Effector memory CD8-positive, alpha-beta T cell (primary cell): ENCODE results near the gene DACT3.

ENCODE experiments used
- ATAC-seq: fragments of 150-1000 bp; cut with Tn5 transposase; replicated peaks from 2 replicates; pipeline ENCODE4 v1.10.0; 2021; ENCODE audit warnings: mild to moderate bottlenecking, moderate library complexity
- DNase-seq, 3 experiments: peaks; one replicate each; pipeline ENCODE4 v3.0.0; 2021
- H3K27ac Mint-ChIP-seq, 2 donors: one replicate each; pipeline ENCODE4 v1.8.0; 2022; ENCODE audit warnings: mild to moderate bottlenecking in 2 of 2, mixed read lengths in 2 of 2, moderate library complexity in 2 of 2
- H3K27me3 Mint-ChIP-seq, 2 donors: one replicate each; pipeline ENCODE4 v1.8.0; 2022; ENCODE audit warnings: mixed read lengths in 2 of 2
- H3K36me3 Mint-ChIP-seq: one replicate; pipeline ENCODE4 v1.8.0; 2022; ENCODE audit warnings: mild to moderate bottlenecking, moderate library complexity, mixed read lengths; ENCODE audit not compliant: insufficient read depth
- H3K4me1 Mint-ChIP-seq, 2 donors: one replicate each; pipeline ENCODE4 v1.8.0; 2022; ENCODE audit warnings: low read depth in 2 of 2, mixed read lengths in 2 of 2
- H3K4me3 Mint-ChIP-seq, 2 donors: one replicate each; pipeline ENCODE4 v1.8.0; 2022; ENCODE audit warnings: mild to moderate bottlenecking in 2 of 2, mixed read lengths in 2 of 2, moderate library complexity in 2 of 2
- H3K9me3 Mint-ChIP-seq, 2 donors: one replicate each; pipeline ENCODE4 v1.8.0; 2022; ENCODE audit warnings: mixed read lengths in 2 of 2

The DACT3 gene

DNA sequence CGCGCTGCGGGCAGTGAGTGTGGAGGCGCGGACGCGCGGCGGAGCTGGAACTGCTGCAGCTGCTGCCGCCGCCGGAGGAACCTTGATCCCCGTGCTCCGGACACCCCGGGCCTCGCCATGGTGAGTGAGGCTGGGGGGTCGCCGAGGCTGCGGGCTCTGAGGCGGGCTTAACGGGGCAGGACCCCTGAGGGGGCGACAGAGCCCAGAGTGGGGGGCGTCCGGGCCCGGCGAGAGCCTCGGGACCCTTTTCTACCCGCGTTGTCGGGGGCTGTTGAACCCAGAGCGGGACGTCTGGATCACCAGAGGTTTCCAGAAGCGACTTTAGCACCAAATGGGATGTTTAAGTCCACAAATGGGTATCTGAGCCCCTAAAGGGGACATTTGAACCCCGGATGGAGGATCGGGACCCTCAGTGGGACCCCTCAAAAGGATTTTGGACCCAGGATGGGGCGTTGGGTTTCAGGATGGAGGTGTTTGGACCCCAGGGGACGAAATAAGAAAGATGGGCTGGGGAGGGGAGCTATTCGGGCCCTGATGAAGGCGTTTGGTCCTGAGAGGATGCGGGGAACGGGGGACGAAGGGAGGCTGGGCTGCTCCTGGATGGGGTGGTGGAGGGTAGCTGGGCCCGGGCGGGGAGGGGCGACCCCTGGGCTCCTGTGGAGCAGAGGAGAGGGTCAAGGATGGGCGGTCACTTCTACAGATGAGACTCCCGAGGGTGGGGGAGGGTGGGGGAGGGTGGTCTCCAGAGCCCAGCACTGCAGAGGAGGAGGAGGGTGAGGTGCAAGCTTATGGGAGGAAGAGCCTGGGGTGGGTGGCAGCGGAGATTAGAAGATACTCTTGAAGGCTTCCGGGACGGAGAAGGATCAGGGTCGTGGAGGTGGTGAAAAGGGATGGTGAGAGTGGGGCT, 59.4 kb downstream of the DACT3 start, which contains the start of gene CALM3:
CALM3 (plus strand) TSS at position 13 of the 907 bp plus-strand sequence; CDS start at position 118, 105 bp downstream.
- no peak for ATAC-seq
- H3K27me3 Mint-ChIP-seq, result no peaks in the 10 kb centered on the region
- peaks cover 0 to 3% of the 10 kb centered on the region in 2 donors for H3K9me3 Mint-ChIP-seq
- H3K27ac Mint-ChIP-seq, result peak within 1 kb of the TSS; percentile 100
- H3K4me1 Mint-ChIP-seq, result peaks cover 37 to 38% of the 10 kb centered on the region in 2 donors
- DNase-seq, result no peak
- H3K36me3 Mint-ChIP-seq, result peaks cover 17% of the 10 kb centered on the region
- H3K4me3 Mint-ChIP-seq, result peak within 1 kb of the TSS; percentile 91 to 97

DNA sequence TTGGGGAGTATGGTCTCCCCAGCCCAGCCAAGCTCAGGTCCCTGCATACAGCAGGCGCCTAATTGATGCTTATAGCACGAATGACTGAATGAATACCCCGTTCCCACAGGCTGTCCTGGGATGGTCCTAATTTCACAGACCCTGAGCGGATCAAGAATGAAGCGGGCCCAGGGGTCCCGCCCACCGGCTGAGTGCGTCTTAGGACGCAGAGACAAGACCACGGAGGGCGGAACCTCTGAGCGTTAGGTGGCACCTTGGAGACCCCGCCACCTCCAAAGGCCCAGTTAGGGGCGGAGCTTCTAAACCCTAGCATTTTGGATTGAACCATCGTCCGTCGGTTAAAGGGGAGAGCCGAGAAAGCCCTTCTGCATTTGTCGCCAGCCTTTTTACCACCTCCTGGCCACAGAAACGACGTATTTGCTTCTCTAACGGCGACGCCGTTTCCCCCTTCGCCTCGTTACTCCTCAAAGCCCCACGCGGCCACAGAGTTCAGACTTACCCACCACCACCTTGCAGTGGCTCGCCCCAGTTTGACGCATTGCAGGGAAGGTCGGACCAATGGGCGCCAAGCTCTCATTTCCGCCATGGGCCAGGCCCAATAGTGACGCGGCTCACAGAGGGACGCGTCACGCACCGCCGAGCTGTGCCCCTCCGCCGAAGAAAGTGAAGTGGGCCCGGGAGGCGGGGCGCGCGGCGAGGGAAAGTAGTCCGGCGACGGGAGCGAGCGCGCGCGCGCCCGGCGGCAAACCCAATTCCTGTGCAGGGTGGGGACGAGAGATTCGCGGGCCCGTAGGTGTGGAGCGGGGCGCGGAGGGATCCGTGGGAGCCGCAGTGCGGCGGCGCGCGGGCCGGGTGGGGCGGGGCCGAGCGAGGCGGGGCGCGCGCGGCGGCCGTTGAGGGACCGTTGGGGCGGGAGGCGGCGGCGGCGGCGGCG, 60.3 kb downstream of the DACT3 start:
- peak overlapping the region; percentile 100 for H3K27ac Mint-ChIP-seq
- peak overlapping the region; percentile 91 to 97 for H3K4me3 Mint-ChIP-seq
- DNase-seq, result peak; percentile 97 to 99 (median 98)
- H3K36me3 Mint-ChIP-seq, result peaks cover 11% of the 10 kb centered on the region
- ATAC-seq, result peak; percentile 83
- H3K4me1 Mint-ChIP-seq, result peaks cover 33 to 34% of the 10 kb centered on the region in 2 donors
- H3K27me3 Mint-ChIP-seq, result no peaks in the 10 kb centered on the region
- H3K9me3 Mint-ChIP-seq, result peaks cover 0 to 3% of the 10 kb centered on the region in 2 donors

DNA sequence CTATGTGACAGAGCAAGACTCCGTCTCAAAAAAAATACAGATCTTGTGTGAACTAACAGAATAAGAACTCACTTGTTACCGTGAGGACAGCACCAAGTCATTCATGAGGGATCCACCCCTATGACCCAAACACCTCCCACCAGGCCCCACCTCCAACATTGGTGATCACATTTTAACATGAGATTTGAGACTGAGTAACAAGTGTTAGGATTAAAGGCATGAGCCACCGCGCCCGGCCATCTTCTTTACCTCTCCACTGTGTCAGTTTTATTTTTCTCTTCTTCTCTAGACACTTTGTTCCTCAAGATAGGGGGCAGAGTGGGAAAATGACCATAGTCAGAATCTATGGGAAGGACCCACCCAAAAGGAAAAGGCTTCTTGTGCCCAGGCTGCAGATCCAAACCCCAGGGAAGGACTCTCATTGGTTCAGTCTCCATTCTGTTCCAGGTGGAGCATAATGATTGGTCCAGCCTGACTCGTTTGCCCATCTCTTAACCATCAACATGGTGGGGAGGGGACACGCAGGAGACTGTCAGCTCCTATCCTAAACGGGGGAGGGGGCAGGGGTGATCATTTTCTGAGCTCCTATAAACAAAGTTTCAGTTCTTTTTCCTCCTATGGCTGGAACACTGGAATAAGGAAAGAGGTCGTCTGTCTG, 61.1 kb downstream of the DACT3 start:
- H3K36me3 Mint-ChIP-seq, result peaks cover 11% of the 10 kb centered on the region
- no peaks in the 10 kb centered on the region for H3K27me3 Mint-ChIP-seq
- H3K4me3 Mint-ChIP-seq, result peak overlapping the region; percentile 91 to 97
- peaks cover 0 to 3% of the 10 kb centered on the region in 2 donors for H3K9me3 Mint-ChIP-seq
- ATAC-seq, result no peak
- DNase-seq, result no peak
- peak overlapping the region; percentile 100 for H3K27ac Mint-ChIP-seq
- H3K4me1 Mint-ChIP-seq, result peaks cover 33 to 34% of the 10 kb centered on the region in 2 donors

DNA sequence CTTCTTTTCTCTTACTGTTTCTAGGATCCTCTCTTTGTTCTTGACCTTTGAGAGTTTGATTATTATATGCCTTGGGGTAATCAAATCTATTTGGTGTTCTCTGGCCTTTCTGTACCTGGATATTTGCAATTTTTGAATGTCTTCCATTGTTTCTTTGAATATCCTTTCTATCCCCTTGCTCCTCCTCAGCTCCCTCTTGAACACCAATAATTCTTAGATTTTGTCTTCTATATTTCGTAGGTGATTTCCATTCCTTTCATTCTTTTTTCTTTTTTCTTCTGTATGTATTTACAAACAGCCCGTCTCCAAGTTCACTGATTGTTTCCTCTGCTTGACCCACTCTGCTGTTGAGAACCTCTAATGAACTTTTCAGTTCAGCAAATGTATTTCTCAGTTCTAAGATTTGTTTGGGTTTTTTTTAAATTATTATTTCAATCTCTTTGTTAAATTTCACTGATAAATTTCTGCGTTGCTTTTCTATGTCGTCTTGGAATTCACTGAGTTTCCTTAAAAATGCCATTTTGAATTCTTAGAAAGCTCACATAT, 62.5 kb downstream of the DACT3 start:
- ATAC-seq (no peak), DNase-seq (no peak)
- Mint-ChIP-seq H3K27ac (peak overlapping the region in 1 of 2 donors; percentile 55), H3K4me1 (peaks cover 26% of the 10 kb centered on the region in 2 donors), H3K27me3 (no peaks in the 10 kb centered on the region), H3K4me3 (no peak overlapping the region), H3K9me3 (peaks cover 0 to 3% of the 10 kb centered on the region in 2 donors), H3K36me3 (peaks cover 11% of the 10 kb centered on the region)
